ENCODE results near the gene LEP. TPM values are rescaled to one million over a fixed set of nuclear protein-coding genes. Genes with fewer than 3 reads are reported as not detected.

Gene LEP
- total RNA-seq, 1 donor, result under 0.01 TPM

DNA sequence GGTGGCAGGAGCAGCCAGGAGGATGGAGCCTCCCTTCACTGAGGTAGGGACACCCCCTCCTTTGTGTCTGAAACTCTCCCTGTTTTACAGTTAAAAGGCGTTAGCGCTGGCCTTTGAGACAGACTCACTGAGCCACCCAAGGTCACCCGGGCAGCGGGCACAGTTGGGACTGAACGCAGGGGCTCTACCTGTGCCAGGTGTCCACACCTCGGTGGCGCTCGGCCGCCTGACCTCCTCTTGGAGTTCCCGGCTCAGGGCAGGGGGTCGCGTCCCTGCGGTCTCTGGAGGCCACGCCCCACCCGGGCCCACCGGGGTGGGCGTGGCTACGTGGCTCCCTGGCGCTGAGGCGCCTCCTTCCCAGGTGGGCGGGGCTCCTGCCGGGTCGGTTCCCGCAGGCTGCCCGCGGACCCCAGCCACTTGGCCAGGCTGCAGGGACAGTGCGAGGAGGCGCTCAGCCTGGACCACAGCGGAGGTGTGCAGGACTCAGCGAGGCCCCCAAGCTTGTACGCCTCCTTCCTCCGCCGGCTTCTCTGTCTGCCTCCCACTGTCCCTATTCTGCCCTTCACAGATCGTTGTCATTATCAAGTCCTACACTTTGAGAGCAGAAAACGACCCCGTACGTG is 39.9 kb upstream of the LEP start:
- DNase-seq (ENCODE audit: low read depth), result no peak
- TF ChIP-seq, protein P1, sequence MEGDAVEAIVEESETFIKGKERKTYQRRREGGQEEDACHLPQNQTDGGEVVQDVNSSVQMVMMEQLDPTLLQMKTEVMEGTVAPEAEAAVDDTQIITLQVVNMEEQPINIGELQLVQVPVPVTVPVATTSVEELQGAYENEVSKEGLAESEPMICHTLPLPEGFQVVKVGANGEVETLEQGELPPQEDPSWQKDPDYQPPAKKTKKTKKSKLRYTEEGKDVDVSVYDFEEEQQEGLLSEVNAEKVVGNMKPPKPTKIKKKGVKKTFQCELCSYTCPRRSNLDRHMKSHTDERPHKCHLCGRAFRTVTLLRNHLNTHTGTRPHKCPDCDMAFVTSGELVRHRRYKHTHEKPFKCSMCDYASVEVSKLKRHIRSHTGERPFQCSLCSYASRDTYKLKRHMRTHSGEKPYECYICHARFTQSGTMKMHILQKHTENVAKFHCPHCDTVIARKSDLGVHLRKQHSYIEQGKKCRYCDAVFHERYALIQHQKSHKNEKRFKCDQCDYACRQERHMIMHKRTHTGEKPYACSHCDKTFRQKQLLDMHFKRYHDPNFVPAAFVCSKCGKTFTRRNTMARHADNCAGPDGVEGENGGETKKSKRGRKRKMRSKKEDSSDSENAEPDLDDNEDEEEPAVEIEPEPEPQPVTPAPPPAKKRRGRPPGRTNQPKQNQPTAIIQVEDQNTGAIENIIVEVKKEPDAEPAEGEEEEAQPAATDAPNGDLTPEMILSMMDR (IDR thresholded peaks at IDR 0.05; ENCODE audit: insufficient read depth, low read length), result no peak

DNA sequence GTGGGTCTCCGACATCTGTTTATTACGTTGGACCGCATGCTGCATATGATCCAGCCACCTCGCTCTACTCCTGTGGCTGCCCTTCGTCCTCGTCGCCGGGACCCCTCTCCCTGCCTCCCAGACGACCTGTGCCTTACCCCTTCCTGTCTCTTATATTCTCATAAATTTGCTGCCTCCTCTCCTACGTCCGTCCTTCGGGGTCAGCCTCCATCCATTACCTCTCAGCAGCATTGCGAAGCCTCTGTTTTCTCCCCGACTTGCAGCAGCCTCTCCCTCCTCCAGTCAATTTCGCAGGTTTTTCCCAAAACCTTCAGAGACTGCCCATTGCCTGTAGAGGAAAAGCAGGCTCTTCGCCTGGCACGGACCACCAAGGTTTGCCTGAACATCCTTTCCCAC is 39.4 kb upstream of the LEP start:
- TF ChIP-seq, protein P1 (IDR thresholded peaks at IDR 0.05; ENCODE audit: insufficient read depth, low read length), result no peak
- no peak for DNase-seq (ENCODE audit: low read depth)
- H3K4me3 ChIP-seq (ENCODE audit: low read depth, low read length), result no peak overlapping the region

More for the DNA sequence above, 39.9 kb upstream of the LEP start:
- H3K4me3 ChIP-seq (ENCODE audit: low read depth, low read length), result no peak overlapping the region

DNA sequence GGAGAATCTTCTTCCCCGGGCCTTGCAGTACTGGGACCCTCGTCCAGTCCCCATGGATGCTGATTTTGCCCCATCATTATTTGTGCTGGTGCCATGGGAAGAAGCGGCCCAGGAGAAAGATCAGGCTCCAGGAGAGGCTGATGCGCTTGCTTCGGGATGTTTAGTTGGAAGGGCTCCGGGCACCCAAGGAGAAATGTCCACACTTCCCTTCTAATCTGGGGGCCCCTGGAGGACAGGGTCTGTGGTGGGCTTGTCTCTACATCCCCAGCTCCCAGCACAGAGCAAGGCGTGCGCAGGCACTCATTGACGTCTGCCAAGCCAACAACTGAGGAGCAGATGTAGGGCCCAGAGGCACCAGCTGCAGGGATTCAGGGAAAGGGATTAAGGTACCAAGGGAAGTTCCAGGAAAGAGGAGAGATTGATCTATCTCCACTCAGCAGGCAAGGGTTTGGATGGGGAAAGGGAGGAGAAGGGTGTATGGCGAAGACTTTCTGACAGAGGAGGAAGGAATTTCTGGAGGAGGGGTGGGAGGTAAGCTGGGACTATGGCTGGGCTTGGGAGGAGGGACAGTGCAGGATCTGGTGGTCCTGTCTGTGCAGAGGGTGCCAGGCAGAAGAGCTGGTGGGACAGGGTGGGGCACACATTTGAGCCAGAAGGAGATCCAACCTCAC is 38.7 kb upstream of the LEP start:
- TF ChIP-seq, protein P1 (IDR thresholded peaks at IDR 0.05; ENCODE audit: insufficient read depth, low read length), result no peak
- no peak overlapping the region for H3K4me3 ChIP-seq (ENCODE audit: low read depth, low read length)
- no peak for DNase-seq (ENCODE audit: low read depth)

DNA sequence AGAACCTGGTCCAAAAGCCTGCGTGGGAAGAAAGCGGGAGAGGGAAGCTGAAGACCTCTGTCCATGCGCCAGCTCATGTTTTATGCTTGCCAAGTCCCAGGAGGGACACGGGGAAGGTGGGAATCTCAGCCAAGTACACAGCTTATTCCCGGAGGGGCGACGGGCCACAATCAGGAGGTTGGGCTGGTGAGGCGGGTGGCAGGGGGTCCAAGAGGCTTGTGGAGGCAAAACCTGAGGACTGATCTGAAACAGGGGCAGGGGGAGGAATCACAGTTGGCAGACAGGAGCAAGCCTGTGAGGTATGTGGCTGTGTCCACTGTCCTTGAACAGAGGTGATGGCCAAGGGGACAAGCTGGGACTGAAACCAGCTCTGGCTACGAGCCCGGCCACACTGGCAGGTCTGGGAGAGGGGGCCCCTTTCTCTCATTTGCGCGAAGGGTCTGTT is 38.0 kb upstream of the LEP start:
- no peak for DNase-seq (ENCODE audit: low read depth)

DNA sequence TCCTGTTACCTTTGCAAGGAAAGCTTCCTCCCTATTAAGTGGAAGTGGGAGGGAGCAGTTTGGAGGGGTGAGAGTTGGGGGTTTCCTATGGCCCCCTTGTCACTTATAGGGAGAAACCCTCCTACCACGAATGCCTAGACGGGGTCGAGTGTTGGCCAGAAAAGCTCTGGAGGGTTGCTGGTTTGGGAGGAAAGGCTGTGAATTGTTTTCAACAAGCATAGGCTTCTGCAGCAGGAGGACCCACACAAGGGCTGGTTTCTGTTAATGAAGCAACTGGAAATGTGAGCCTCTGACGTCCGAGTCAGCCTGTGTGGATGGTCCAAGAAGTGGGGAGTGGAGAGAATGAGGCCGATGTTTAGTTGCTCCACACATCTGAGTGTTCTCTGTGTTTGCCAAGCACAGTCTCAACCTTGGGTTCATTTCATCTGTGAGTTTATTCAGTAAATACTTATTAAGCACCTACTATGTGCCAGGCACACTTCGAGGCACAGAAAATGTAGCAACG is 37.3 kb upstream of the LEP start:
- TF ChIP-seq, protein P1 (IDR thresholded peaks at IDR 0.05; ENCODE audit: insufficient read depth, low read length), result no peak
- peak; percentile 48 for DNase-seq (ENCODE audit: low read depth)

More for the DNA sequence above, 38.0 kb upstream of the LEP start:
- TF ChIP-seq, protein P1 (IDR thresholded peaks at IDR 0.05; ENCODE audit: insufficient read depth, low read length), result no peak
- no peak overlapping the region for H3K4me3 ChIP-seq (ENCODE audit: low read depth, low read length)

DNA sequence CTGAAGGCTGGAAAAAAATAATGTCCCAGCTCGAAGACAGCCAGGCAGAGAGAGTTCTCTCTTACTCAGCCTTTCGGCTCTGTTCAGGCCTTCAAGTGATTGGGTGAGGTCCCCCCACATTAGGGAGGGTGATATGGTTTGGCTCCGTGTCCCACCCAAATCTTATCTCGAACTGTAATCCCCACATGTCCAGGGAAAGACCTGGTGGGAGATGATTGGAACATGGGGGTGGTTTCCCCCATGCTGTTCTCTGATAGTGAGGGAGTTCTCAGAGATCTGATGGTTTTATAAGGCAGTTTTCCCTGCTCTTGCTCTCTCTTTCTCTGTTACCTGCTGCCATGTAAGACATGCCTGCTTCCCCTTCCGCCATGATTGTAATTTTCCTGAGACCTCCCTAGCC is 36.6 kb upstream of the LEP start:
- DNase-seq (ENCODE audit: low read depth), result no peak
- TF ChIP-seq, protein P1 (IDR thresholded peaks at IDR 0.05; ENCODE audit: insufficient read depth, low read length), result no peak

More for the DNA sequence above, 37.3 kb upstream of the LEP start:
- H3K4me3 ChIP-seq (ENCODE audit: low read depth, low read length), result no peak overlapping the region

More for the DNA sequence above, 36.6 kb upstream of the LEP start:
- no peak overlapping the region for H3K4me3 ChIP-seq (ENCODE audit: low read depth, low read length)
